Activated CD8-positive, alpha-beta T cell treated with anti-CD3 and anti-CD28 coated beads for 36 hours (primary cell): ENCODE data around the gene PLAAT4. TPM values are rescaled to one million over a fixed set of nuclear protein-coding genes. Genes with fewer than 3 reads are reported as not detected.
A peak's percentile ranks its signal among the peaks of the same experiment; 100 is the strongest.
"Not testable (repeated sequence)": the region's sequence is repeated elsewhere in the genome, so short reads cannot be mapped to it uniquely, and the experiment has no call there.

Source experiments
- ATAC-seq: fragments of 200-7000 bp; cut with Tn5 transposase; one replicate; pipeline ENCODE4 v1.10.0; 2021; ENCODE audit warnings: mild to moderate bottlenecking, moderate library complexity
- CTCF ChIA-PET: fragments of 350-600 bp; sonication (Branson Sonifier 250); formaldehyde crosslinking; loops from one replicate; lab custom pipeline; 2021; ENCODE audit warnings: antibody characterized with exemption; lab: Charles Lee
- POLR2A ChIA-PET: fragments of 350-600 bp; sonication (Branson Sonifier 250); formaldehyde crosslinking; loops from one replicate; lab custom pipeline; 2021; ENCODE audit warnings: antibody characterized with exemption; lab: Charles Lee
- DNase-seq: peaks from one replicate; pipeline ENCODE4 v3.0.0-alpha.2; 2020
- H3K27ac Mint-ChIP-seq: one replicate; pipeline ENCODE4 v1.8.0; 2021; ENCODE audit warnings: mild to moderate bottlenecking, mixed read lengths
- H3K27me3 Mint-ChIP-seq: one replicate; pipeline ENCODE4 v1.8.0; 2021; ENCODE audit warnings: mixed read lengths
- H3K36me3 Mint-ChIP-seq: one replicate; pipeline ENCODE4 v1.8.0; 2021; ENCODE audit warnings: low read depth, mixed read lengths
- H3K4me1 Mint-ChIP-seq: one replicate; pipeline ENCODE4 v1.8.0; 2021; ENCODE audit warnings: low read depth, mixed read lengths
- H3K4me3 Mint-ChIP-seq: one replicate; pipeline ENCODE4 v1.8.0; 2021; ENCODE audit warnings: mild to moderate bottlenecking, moderate library complexity, mixed read lengths
- H3K9me3 Mint-ChIP-seq: one replicate; pipeline ENCODE4 v1.8.0; 2021; ENCODE audit warnings: mixed read lengths
- CTCF ChIP-seq: fragments of 200-600 bp; IDR thresholded peaks from one replicate; pipeline ENCODE4 v1.8.0; 2022; ENCODE audit warnings: antibody characterized with exemption, mild to moderate bottlenecking
- intact Hi-C: fragments of 100-400 bp; cut with micrococcal nuclease; formaldehyde crosslinking; loops from one replicate; pipeline ENCODE4 v1.10.0; 2022
- total RNA-seq, 2 experiments: library from RNA; stranded (reverse); gene quantifications; one replicate each; pipeline ENCODE4 v1.2.3, GENCODE V29; 2021

Gene PLAAT4
- total RNA-seq, 2 experiments from 2014 or later = 24.1 to 26.2 TPM

- CTCF ChIA-PET = no interaction called here
- Mint-ChIP-seq H3K27ac (no peak overlapping the region), H3K36me3 (no peaks in the 10 kb centered on the region), H3K4me1 (peaks cover 32% of the 10 kb centered on the region), H3K27me3 (no peaks in the 10 kb centered on the region), H3K9me3 (peaks cover 1% of the 10 kb centered on the region), H3K4me3 (no peak overlapping the region)
- ATAC-seq (no peak), DNase-seq (no peak)
- POLR2A ChIA-PET = interaction anchor here (0.6 kb wide), 1 partner anchor 10 kb away, joined by 3 read pairs; no protein-coding TSS in a partner anchor
- TF ChIP-seq CTCF = no peak
- intact Hi-C loops = no loop called here
Measured at GRCh38 chr11:63527667-63528066, 8.9 kb upstream of the PLAAT4 start.

GRCh38 chr11:63528156-63528555, 8.5 kb upstream of the PLAAT4 start:
- H3K27me3 Mint-ChIP-seq, intact Hi-C loops, H3K4me3 Mint-ChIP-seq, H3K36me3 Mint-ChIP-seq, CTCF ChIA-PET, H3K9me3 Mint-ChIP-seq, H3K27ac Mint-ChIP-seq, ATAC-seq, POLR2A ChIA-PET, DNase-seq: not testable (repeated sequence)
- H3K4me1 Mint-ChIP-seq = peaks cover 37% of the 10 kb centered on the region

- ATAC-seq, H3K36me3 Mint-ChIP-seq, DNase-seq, H3K4me3 Mint-ChIP-seq, POLR2A ChIA-PET, H3K27me3 Mint-ChIP-seq, intact Hi-C loops, H3K27ac Mint-ChIP-seq, H3K9me3 Mint-ChIP-seq: not testable (repeated sequence)
- H3K4me1 Mint-ChIP-seq = peaks cover 43% of the 10 kb centered on the region
- CTCF ChIA-PET = interaction anchor here (1.3 to 2.0 kb wide), 2 partner anchors 30 to 49 kb away, joined by 3 to 9 read pairs; no protein-coding TSS in a partner anchor
Measured at GRCh38 chr11:63528729-63529278, 7.8 kb upstream of the PLAAT4 start.

- DNase-seq, H3K36me3 Mint-ChIP-seq, H3K9me3 Mint-ChIP-seq, H3K27me3 Mint-ChIP-seq, ATAC-seq, intact Hi-C loops, POLR2A ChIA-PET, H3K4me3 Mint-ChIP-seq: not testable (repeated sequence)
- H3K27ac Mint-ChIP-seq = peak overlapping the region; percentile 57
- CTCF ChIA-PET = interaction anchor here (1.0 to 2.0 kb wide), 3 partner anchors 9 to 50 kb away, joined by 3 to 9 read pairs (median 5); no protein-coding TSS in a partner anchor
- peaks cover 49% of the 10 kb centered on the region for H3K4me1 Mint-ChIP-seq
Measured at GRCh38 chr11:63529373-63529772, 7.2 kb upstream of the PLAAT4 start.

GRCh38 chr11:63530021-63530420, 6.6 kb upstream of the PLAAT4 start:
- DNase-seq (no peak), ATAC-seq (no peak)
- no peak overlapping the region for H3K27ac Mint-ChIP-seq
- peaks cover 54% of the 10 kb centered on the region for H3K4me1 Mint-ChIP-seq
- H3K27me3 Mint-ChIP-seq = no peaks in the 10 kb centered on the region
- no peak overlapping the region for H3K4me3 Mint-ChIP-seq
- no peaks in the 10 kb centered on the region for H3K36me3 Mint-ChIP-seq
- peaks cover 1% of the 10 kb centered on the region for H3K9me3 Mint-ChIP-seq
- CTCF ChIA-PET = interaction anchor here (1.0 to 2.0 kb wide), 3 partner anchors 10 to 50 kb away, joined by 3 to 9 read pairs (median 5); no protein-coding TSS in a partner anchor
- POLR2A ChIA-PET = no interaction called here
- intact Hi-C loops = no loop called here
- TF ChIP-seq CTCF = no peak

- H3K9me3 Mint-ChIP-seq, H3K27me3 Mint-ChIP-seq, intact Hi-C loops, H3K4me3 Mint-ChIP-seq, H3K36me3 Mint-ChIP-seq: not testable (repeated sequence)
- ATAC-seq (peak; percentile 91), DNase-seq (peak; percentile 78)
- Mint-ChIP-seq H3K27ac (peak overlapping the region; percentile 55), H3K4me1 (peaks cover 66% of the 10 kb centered on the region)
- CTCF ChIA-PET = interaction anchor here (1.8 kb wide), 1 partner anchor 52 kb away, joined by 6 read pairs; no protein-coding TSS in a partner anchor
- POLR2A ChIA-PET = interaction anchor here (0.6 to 2.7 kb wide), 2 partner anchors 36 to 140 kb away, joined by 3 to 8 read pairs; partner anchors contain the start of gene ATL3
Measured at GRCh38 chr11:63531074-63531792, 5.4 kb upstream of the PLAAT4 start.
